IMR-90 (cell line): ENCODE measurements around the gene STK10. TPM values are rescaled to one million over a fixed set of nuclear protein-coding genes. Genes with fewer than 3 reads are reported as not detected.

Experiments
- ATAC-seq: fragments of 200-7000 bp; cut with Tn5 transposase; 2 replicates; pipeline ENCODE4 v1.9.1; 2020; ENCODE audit warnings: low read depth, mild to moderate bottlenecking, moderate library complexity
- BruUV-seq: library from RNA; stranded (reverse); fragments of 400-500 nt; replicated peaks from 2 replicates; lab custom pipeline; 2021; lab: Mats Ljungman, UMichigan
- CTCF ChIA-PET: fragments of 300-600 bp; formaldehyde crosslinking; extraction: SDS; loops from one replicate; lab custom pipeline; 2021; ENCODE audit warnings: antibody characterized with exemption; lab: Yijun Ruan, JAX
- POLR2A ChIA-PET: fragments of 300-600 bp; sonication (Branson Sonifier 250); formaldehyde crosslinking; loops from one replicate; lab custom pipeline; 2022; ENCODE audit warnings: antibody characterized with exemption; ENCODE audit not compliant: unreplicated experiment; lab: Charles Lee
- DNase-seq: peaks from one replicate; pipeline ENCODE4 v3.0.0; 2013
- H2AFZ ChIP-seq: replicated peaks from 2 replicates; pipeline ENCODE3; 2013; ENCODE audit warnings: low read length, mild to moderate bottlenecking; ENCODE audit not compliant: poor library complexity
- H2AK5ac ChIP-seq: 2 replicates; pipeline ENCODE4 v1.6.1; 2013; ENCODE audit warnings: low read depth, low read length, inconsistent platforms
- H2AK9ac ChIP-seq: replicated peaks from 2 replicates; pipeline ENCODE3; 2013; ENCODE audit warnings: mild to moderate bottlenecking, low read depth, low read length, moderate library complexity; ENCODE audit not compliant: poor library complexity
- H2BK120ac ChIP-seq: 2 replicates; pipeline ENCODE4 v1.6.1; 2013; ENCODE audit warnings: low read depth, low read length, inconsistent platforms
- H2BK15ac ChIP-seq: 3 replicates; pipeline ENCODE4 v1.6.1; 2013; ENCODE audit warnings: low read depth, low read length, inconsistent platforms
- H2BK20ac ChIP-seq: 2 replicates; pipeline ENCODE4 v1.6.1; 2013; ENCODE audit warnings: low read depth, mild to moderate bottlenecking, inconsistent platforms, low read length, moderate library complexity
- H2BK5ac ChIP-seq: 2 replicates; pipeline ENCODE4 v1.6.1; 2013; ENCODE audit warnings: mild to moderate bottlenecking, low read depth, low read length, inconsistent platforms; ENCODE audit not compliant: poor library complexity, severe bottlenecking
- H3K14ac ChIP-seq: replicated peaks from 2 replicates; pipeline ENCODE4 v1.6.1; 2013; ENCODE audit warnings: low read depth, low read length, inconsistent platforms
- H3K18ac ChIP-seq: 2 replicates; pipeline ENCODE4 v1.6.1; 2013; ENCODE audit warnings: low read depth, low read length, control low read depth
- H3K23ac ChIP-seq: 2 replicates; pipeline ENCODE4 v1.6.1; 2013; ENCODE audit warnings: low read depth, low read length, inconsistent platforms
- H3K27ac ChIP-seq: 2 replicates; pipeline ENCODE4 v1.5.1; 2013; ENCODE audit warnings: mild to moderate bottlenecking, control low read depth, low read length; ENCODE audit not compliant: insufficient read depth
- H3K27me3 ChIP-seq: 2 replicates; pipeline ENCODE4 v1.6.1; 2013; ENCODE audit warnings: low read length; ENCODE audit not compliant: control insufficient read depth, insufficient read depth
- H3K36me3 ChIP-seq: 2 replicates; pipeline ENCODE4 v1.6.1; 2013; ENCODE audit warnings: low read length, mixed read lengths; ENCODE audit not compliant: control insufficient read depth, insufficient read depth
- H3K4ac ChIP-seq: 2 replicates; pipeline ENCODE4 v1.6.1; 2013; ENCODE audit warnings: low read depth, low read length, inconsistent platforms
- H3K4me1 ChIP-seq: 2 replicates; pipeline ENCODE4 v1.6.1; 2013; ENCODE audit warnings: low read length, mixed read lengths; ENCODE audit not compliant: control insufficient read depth, insufficient read depth
- H3K4me2 ChIP-seq: 2 replicates; pipeline ENCODE4 v1.6.1; 2013; ENCODE audit warnings: low read depth, mild to moderate bottlenecking, control low read depth, low read length, moderate library complexity
- H3K4me3 ChIP-seq: 2 replicates; pipeline ENCODE4 v1.5.1; 2013; ENCODE audit warnings: low read depth, mild to moderate bottlenecking, control low read depth, low read length, moderate library complexity; ENCODE audit not compliant: insufficient read depth
- H3K56ac ChIP-seq: 2 replicates; pipeline ENCODE4 v1.6.1; 2013; ENCODE audit warnings: low read length, inconsistent platforms; ENCODE audit not compliant: insufficient read depth; ENCODE audit errors: extremely low read depth
- H3K79me1 ChIP-seq, 2 experiments: 2 replicates each; pipeline ENCODE4 v1.6.1; 2013; ENCODE audit warnings: low read length in 2 of 2, inconsistent platforms in 1 of 2, low read depth in 1 of 2
- H3K9ac ChIP-seq: 2 replicates; pipeline ENCODE4 v1.6.1; 2013; ENCODE audit warnings: low read depth, low read length, control low read depth
- H3K9me1 ChIP-seq: 2 replicates; pipeline ENCODE4 v1.6.1; 2013; ENCODE audit warnings: low read length, inconsistent platforms; ENCODE audit not compliant: insufficient read depth
- H3K9me3 ChIP-seq: 2 replicates; pipeline ENCODE4 v1.6.1; 2013; ENCODE audit warnings: low read length; ENCODE audit not compliant: control insufficient read depth, insufficient read depth
- H4K20me1 ChIP-seq: 2 replicates; pipeline ENCODE4 v1.6.1; 2013; ENCODE audit warnings: low read length, inconsistent platforms; ENCODE audit not compliant: insufficient read depth
- H4K5ac ChIP-seq: 2 replicates; pipeline ENCODE4 v1.6.1; 2013; ENCODE audit warnings: mild to moderate bottlenecking, low read depth, low read length, control low read depth
- H4K8ac ChIP-seq, 2 experiments: 2 replicates each; pipeline ENCODE4 v1.6.1; 2013; ENCODE audit warnings: low read depth in 2 of 2, low read length in 2 of 2, control low read depth in 1 of 2, inconsistent platforms in 1 of 2
- H4K91ac ChIP-seq: 2 replicates; pipeline ENCODE4 v1.6.1; 2013; ENCODE audit warnings: low read depth, low read length, inconsistent platforms; ENCODE audit not compliant: insufficient read depth
- CHD1 ChIP-seq: IDR thresholded peaks from 2 replicates; pipeline ENCODE4 v1.6.1; 2012; ENCODE audit warnings: low read depth, low read length, improper control_type of control experiment
- CTCF ChIP-seq: conservative IDR thresholded peaks from 2 replicates; pipeline ENCODE4 v1.5.1; 2012; ENCODE audit warnings: mild to moderate bottlenecking, low read depth, low read length, improper control_type of control experiment
- FOS ChIP-seq: fragments of 150-350 bp; IDR thresholded peaks from 2 replicates; pipeline ENCODE4 v1.6.1; 2016; ENCODE audit warnings: low read depth, low read length
- MAZ ChIP-seq: IDR thresholded peaks from 2 replicates; pipeline ENCODE4 v1.6.1; 2012; ENCODE audit warnings: low read depth, mild to moderate bottlenecking, low read length, improper control_type of control experiment, moderate library complexity, borderline replicate concordance
- NFE2L2 ChIP-seq: fragments of 150-350 bp; IDR thresholded peaks from 2 replicates; pipeline ENCODE4 v1.6.1; 2016; ENCODE audit warnings: low read depth, mild to moderate bottlenecking, low read length
- RAD21 ChIP-seq: IDR thresholded peaks from 2 replicates; pipeline ENCODE4 v1.6.1; 2012; ENCODE audit warnings: low read length, improper control_type of control experiment
- SMC3 ChIP-seq: fragments of 150-350 bp; IDR thresholded peaks from 2 replicates; pipeline ENCODE4 v1.6.1; 2016; ENCODE audit warnings: low read depth, mild to moderate bottlenecking, antibody characterized with exemption, low read length, moderate library complexity
- WGBS, 2 experiments: methylation state at CpG; one replicate each; pipeline versions ENCODE4 v1.1.5 to v1.1.7; 2013; ENCODE audit warnings: missing lambda C conversion rate in 2 of 2; ENCODE audit not compliant: insufficient read length in 1 of 2; ENCODE audit errors: extremely low coverage in 2 of 2; 5-methylcytosine and 5-hydroxymethylcytosine counted together
- dilution Hi-C: fragments of 300-500 bp; cut with HindIII; formaldehyde crosslinking; loops from one replicate; pipeline ENCODE4 v1.14.3; 2018; ENCODE audit warnings: low sequenced_read_pairs; ENCODE audit not compliant: unreplicated experiment
- in situ Hi-C: fragments of 300-500 bp; cut with MboI; formaldehyde crosslinking; loops from 3 replicates; pipeline ENCODE4 v1.14.3; 2019; ENCODE audit warnings: low sequenced_read_pairs, inconsistent platforms, mixed read lengths
- intact Hi-C: fragments of 100-400 bp; cut with micrococcal nuclease; formaldehyde crosslinking; loops from 2 replicates; pipeline ENCODE4 v1.10.0; 2022
- polyA plus RNA-seq, 3 experiments: library from polyadenylated mRNA; depleted of rRNA; stranded (reverse); fragments of >200 nt; gene quantifications; 2 replicates each; pipeline ENCODE4 v1.2.3, GENCODE V29; 2012; ENCODE audit warnings: low replicate concordance in 1 of 3
- total RNA-seq: library from RNA; depleted of rRNA; stranded (reverse); fragments of >200 nt; gene quantifications from 2 replicates; pipeline ENCODE4 v1.2.3, GENCODE V29; 2012

Gene STK10
- total and polyA plus RNA-seq, 2 of the 4 experiments (the other 2 are of a cell fraction): 15.4 to 18.5 TPM

GRCh38 chr5:172003746-172004145, 184.3 kb downstream of the STK10 start:
- H2AFZ ChIP-seq: no peak overlapping the region
- H2BK5ac ChIP-seq: peak overlapping the region; percentile 38
- H3K27ac ChIP-seq: no peak overlapping the region
- intact Hi-C loops (loop anchor here (2.0 kb wide), 1 partner anchor 19 kb away; no protein-coding TSS in a partner anchor), in situ Hi-C loops (no loop called here), dilution Hi-C loops (no loop called here)
- H3K9me3 ChIP-seq: no peaks in the 10 kb centered on the region
- DNase-seq (no peak), ATAC-seq (no peak)
- no peak overlapping the region for H3K18ac ChIP-seq
- no peak overlapping the region for H3K23ac ChIP-seq
- H2BK20ac ChIP-seq: no peak overlapping the region
- no peak overlapping the region for H2AK9ac ChIP-seq
- peaks cover 17% of the 10 kb centered on the region for H3K9me1 ChIP-seq
- peaks cover 72% of the 10 kb centered on the region for H4K20me1 ChIP-seq
- no peak overlapping the region for H4K5ac ChIP-seq
- H4K91ac ChIP-seq: no peak overlapping the region
- no peak overlapping the region for H4K8ac ChIP-seq
- peaks cover 11 to 77% of the 10 kb centered on the region in 2 experiments for H3K79me1 ChIP-seq
- no peak overlapping the region for H3K56ac ChIP-seq
- H3K27me3 ChIP-seq: no peaks in the 10 kb centered on the region
- H2BK120ac ChIP-seq: no peak overlapping the region
- H3K4ac ChIP-seq: no peak overlapping the region
- no peak overlapping the region for H3K14ac ChIP-seq
- no CpG with 5 or more reads among the region's 1 CpG for WGBS, 2 experiments
- no peak for TF ChIP-seq SMC3
- TF ChIP-seq CTCF: no peak
- no peak for TF ChIP-seq RAD21
- TF ChIP-seq CHD1: no peak
- no peak for TF ChIP-seq NFE2L2
- no peak for TF ChIP-seq FOS
- TF ChIP-seq MAZ: no peak
- H3K4me1 ChIP-seq: peaks cover 9% of the 10 kb centered on the region
- H3K36me3 ChIP-seq: no peaks in the 10 kb centered on the region
- peak overlapping the region; percentile 49 for H3K4me2 ChIP-seq
- no peak overlapping the region for H3K9ac ChIP-seq
- no peak overlapping the region for H2BK15ac ChIP-seq
- no peak overlapping the region for H2AK5ac ChIP-seq
- no peak overlapping the region for H3K4me3 ChIP-seq
- CTCF ChIA-PET: no interaction called here
- POLR2A ChIA-PET: interaction anchor here (0.6 kb wide), 1 partner anchor 1489 kb away, joined by 3 read pairs; no protein-coding TSS in a partner anchor
- BruUV-seq: no TSS peak
